WERI-Rb-1 (cell line): Measurements from ENCODE around the gene FAM43A.

Experiments
- DNase-seq: peaks from one replicate; pipeline ENCODE4 v3.0.0-alpha.2; 2020
- H3K27ac ChIP-seq: fragments of 250-450 bp; sonication (Bioruptor Pico); 2 replicates; pipeline ENCODE4 v1.5.1; 2020; ENCODE audit warnings: mild to moderate bottlenecking, moderate library complexity
- H3K27me3 ChIP-seq: fragments of 250-450 bp; sonication (Bioruptor Pico); 2 replicates; pipeline ENCODE4 v1.5.1; 2021; ENCODE audit warnings: mild to moderate bottlenecking, low read depth, moderate library complexity; ENCODE audit not compliant: insufficient read depth, severe bottlenecking
- H3K36me3 ChIP-seq: fragments of 250-450 bp; sonication (Bioruptor Pico); 2 replicates; pipeline ENCODE4 v1.5.1; 2020; ENCODE audit warnings: mild to moderate bottlenecking, moderate library complexity
- H3K4me3 ChIP-seq: 2 replicates; pipeline ENCODE4 v1.5.1; 2011; ENCODE audit warnings: low read depth, mild to moderate bottlenecking, control low read depth, low read length
- H3K9me3 ChIP-seq: fragments of 250-450 bp; sonication (Bioruptor Pico); 2 replicates; pipeline ENCODE4 v1.5.1; 2021; ENCODE audit warnings: mild to moderate bottlenecking, moderate library complexity; ENCODE audit not compliant: severe bottlenecking
- CTCF ChIP-seq: IDR thresholded peaks from 2 replicates; pipeline ENCODE4 v1.5.1; 2011; ENCODE audit warnings: low read depth, mild to moderate bottlenecking, control low read depth, inconsistent platforms, low read length

Gene FAM43A

GRCh38 chr3:194720048-194720447, 34.4 kb downstream of the FAM43A start:
- Histone ChIP-seq H3K27ac (no peak overlapping the region), H3K36me3 (no peaks in the 10 kb centered on the region), H3K4me3 (no peak overlapping the region), H3K27me3 (no peaks in the 10 kb centered on the region), H3K9me3 (no peaks in the 10 kb centered on the region)
- TF ChIP-seq CTCF = no peak
- no peak for DNase-seq

GRCh38 chr3:194723846-194724618, 38.3 kb downstream of the FAM43A start:
- Histone ChIP-seq H3K27me3 (no peaks in the 10 kb centered on the region), H3K9me3 (no peaks in the 10 kb centered on the region), H3K27ac (no peak overlapping the region), H3K36me3 (no peaks in the 10 kb centered on the region), H3K4me3 (no peak overlapping the region)
- DNase-seq = no peak
- TF ChIP-seq CTCF = no peak

- no peak overlapping the region for H3K4me3 ChIP-seq
- no peaks in the 10 kb centered on the region for H3K36me3 ChIP-seq
- H3K27ac ChIP-seq = no peak overlapping the region
- H3K9me3 ChIP-seq = no peaks in the 10 kb centered on the region
- H3K27me3 ChIP-seq = no peaks in the 10 kb centered on the region
- no peak for TF ChIP-seq CTCF
- DNase-seq = no peak
Measured at GRCh38 chr3:194725346-194725745, 39.7 kb downstream of the FAM43A start.

- Histone ChIP-seq H3K4me3 (no peak overlapping the region), H3K36me3 (no peaks in the 10 kb centered on the region), H3K27ac (no peak overlapping the region), H3K9me3 (no peaks in the 10 kb centered on the region), H3K27me3 (no peaks in the 10 kb centered on the region)
- no peak for DNase-seq
- no peak for TF ChIP-seq CTCF
Measured at GRCh38 chr3:194727435-194728128, 41.9 kb downstream of the FAM43A start.

- Histone ChIP-seq H3K9me3 (no peaks in the 10 kb centered on the region), H3K27me3 (no peaks in the 10 kb centered on the region), H3K36me3 (no peaks in the 10 kb centered on the region), H3K4me3 (no peak overlapping the region), H3K27ac (no peak overlapping the region)
- no peak for TF ChIP-seq CTCF
- no peak for DNase-seq
Measured at GRCh38 chr3:194728986-194729385, 43.3 kb downstream of the FAM43A start.

- H3K27me3 ChIP-seq = no peaks in the 10 kb centered on the region
- no peak overlapping the region for H3K27ac ChIP-seq
- H3K9me3 ChIP-seq = no peaks in the 10 kb centered on the region
- no peak overlapping the region for H3K4me3 ChIP-seq
- DNase-seq = peak; percentile 21
- TF ChIP-seq CTCF = no peak
- no peaks in the 10 kb centered on the region for H3K36me3 ChIP-seq
Measured at GRCh38 chr3:194730365-194730764, 44.7 kb downstream of the FAM43A start.
